ENCODE results near the gene MAML1.
"Not testable (repeated sequence)": the region's sequence is repeated elsewhere in the genome, so short reads cannot be mapped to it uniquely, and the experiment has no call there.

MAML1 gene

GRCh38 chr5:179732412-179732917 is at the start of gene MAML1:
MAML1 (plus strand) TSS chr5:179732822; CDS start chr5:179733113, 291 bp downstream.
- DNase-seq (ENCODE audit: low read depth), result peak; percentile 97

GRCh38 chr5:179689212-179689611 is 43.4 kb upstream of the MAML1 start:
- DNase-seq (ENCODE audit: low read depth), result not testable (repeated sequence)

- DNase-seq (ENCODE audit: low read depth), result no peak
Observed at GRCh38 chr5:179694561-179694960, 38.1 kb upstream of the MAML1 start.

- no peak for DNase-seq (ENCODE audit: low read depth)
Observed at GRCh38 chr5:179696603-179697002, 36.0 kb upstream of the MAML1 start.

GRCh38 chr5:179697108-179697507 is 35.5 kb upstream of the MAML1 start:
- no peak for DNase-seq (ENCODE audit: low read depth)

GRCh38 chr5:179697543-179697942 is 35.1 kb upstream of the MAML1 start:
- not testable (repeated sequence) for DNase-seq (ENCODE audit: low read depth)

GRCh38 chr5:179697993-179698934 is 34.4 kb upstream of the MAML1 start:
- peak; percentile 97 for DNase-seq (ENCODE audit: low read depth)

GRCh38 chr5:179698935-179699615 is 33.5 kb upstream of the MAML1 start, which contains the start of gene CANX:
CANX (plus strand) TSS chr5:179698967; CDS start chr5:179705682, 6,715 bp downstream.
- no peak for DNase-seq (ENCODE audit: low read depth)

GRCh38 chr5:179699616-179700237 is 32.9 kb upstream of the MAML1 start:
- no peak for DNase-seq (ENCODE audit: low read depth)

- DNase-seq (ENCODE audit: low read depth), result no peak
Observed at GRCh38 chr5:179700401-179700918, 32.2 kb upstream of the MAML1 start.

GRCh38 chr5:179716286-179716685 is 16.3 kb upstream of the MAML1 start:
- DNase-seq (ENCODE audit: low read depth), result no peak

- no peak for DNase-seq (ENCODE audit: low read depth)
Observed at GRCh38 chr5:179720222-179720621, 12.4 kb upstream of the MAML1 start.

- no peak for DNase-seq (ENCODE audit: low read depth)
Observed at GRCh38 chr5:179724163-179724562, 8.5 kb upstream of the MAML1 start.

GRCh38 chr5:179727106-179727505 is 5.5 kb upstream of the MAML1 start:
- DNase-seq (ENCODE audit: low read depth), result no peak

GRCh38 chr5:179729303-179729702 is 3.3 kb upstream of the MAML1 start:
- DNase-seq (ENCODE audit: low read depth), result no peak

- DNase-seq (ENCODE audit: low read depth), result no peak
Observed at GRCh38 chr5:179729727-179730126, 2.9 kb upstream of the MAML1 start.

- DNase-seq (ENCODE audit: low read depth), result no peak
Observed at GRCh38 chr5:179730356-179730755, 2.3 kb upstream of the MAML1 start.

- no peak for DNase-seq (ENCODE audit: low read depth)
Observed at GRCh38 chr5:179730852-179731251, 1.8 kb upstream of the MAML1 start.

GRCh38 chr5:179731791-179732411 is 721 bp upstream of the MAML1 start:
- DNase-seq (ENCODE audit: low read depth), result no peak

- no peak for DNase-seq (ENCODE audit: low read depth)
Observed at GRCh38 chr5:179732918-179733771, 523 bp downstream of the MAML1 start.

- no peak for DNase-seq (ENCODE audit: low read depth)
Observed at GRCh38 chr5:179733772-179734126, 1.1 kb downstream of the MAML1 start.

Measured in stimulated activated CD8-positive, alpha-beta memory T cell treated with anti-CD3 and anti-CD28 coated beads, Interleukin-15, amount 100 ng/mL, for 1 hour (primary cell).